ENCODE measurements around the gene RAB25. TPM values are rescaled to one million over a fixed set of nuclear protein-coding genes. Genes with fewer than 3 reads are reported as not detected.
A peak's percentile ranks its signal among the peaks of the same experiment; 100 is the strongest.

Gene RAB25
- polyA plus RNA-seq, 1 donor from 2014 or later = 1.3 TPM

DNA sequence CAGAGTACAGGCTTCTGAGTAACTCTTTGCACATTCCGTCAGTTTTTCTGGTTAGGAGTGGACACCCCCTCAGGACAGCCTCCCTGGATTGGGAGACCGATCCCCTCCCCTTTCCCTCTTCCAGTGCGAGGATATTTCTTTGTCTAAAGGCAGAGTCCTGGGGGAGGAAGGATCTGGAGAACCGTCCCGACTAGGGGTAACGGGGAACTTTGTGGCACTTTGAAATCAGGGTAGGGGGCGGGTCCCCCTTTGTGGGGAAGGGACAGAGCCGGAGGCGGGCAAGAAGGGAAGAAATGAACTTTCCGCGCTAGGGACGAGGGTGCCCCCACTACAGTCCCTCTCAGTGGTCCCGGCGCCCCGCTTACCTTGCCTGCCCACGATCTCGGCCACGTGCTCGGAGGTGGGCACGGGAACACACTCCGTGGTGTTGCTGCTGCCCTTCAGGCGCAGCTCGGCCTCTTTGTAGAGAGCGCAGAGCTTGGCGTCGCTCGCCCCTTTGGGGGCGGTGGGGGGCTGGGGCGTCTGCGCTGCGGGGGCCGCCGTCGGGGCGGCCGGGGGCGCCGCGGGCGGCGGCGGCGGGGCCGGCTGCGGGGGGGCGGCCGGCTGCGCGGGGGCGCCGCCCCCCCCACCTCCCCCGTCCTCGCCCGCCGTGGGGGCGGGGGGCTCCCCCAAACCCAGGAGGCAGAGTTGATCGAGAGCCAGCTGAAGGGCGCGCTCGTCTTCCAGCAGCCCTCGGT lies 20.4 kb downstream of the RAB25 start:
- H3K9me3 ChIP-seq (ENCODE audit: low read length) = no peaks in the 10 kb centered on the region
- no peaks in the 10 kb centered on the region for H3K9me2 ChIP-seq (ENCODE audit: insufficient read depth, low read length)
- no peaks in the 10 kb centered on the region for H3K36me3 ChIP-seq (ENCODE audit: insufficient read depth, low read length)
- H3K79me2 ChIP-seq (replicated peaks; ENCODE audit: insufficient read depth, low read length) = peaks cover 95% of the 10 kb centered on the region
- H2AFZ ChIP-seq (ENCODE audit: low read depth, low read length) = no peak overlapping the region
- H3K27ac ChIP-seq (ENCODE audit: low read length) = peak overlapping the region; percentile 98
- H3K4me2 ChIP-seq (ENCODE audit: low read length) = peak overlapping the region; percentile 83
- H4K20me1 ChIP-seq (ENCODE audit: insufficient read depth) = peaks cover 42% of the 10 kb centered on the region
- H3K27me3 ChIP-seq (ENCODE audit: insufficient read depth, low read depth, low read length) = no peaks in the 10 kb centered on the region
- H3F3A ChIP-seq (ENCODE audit: insufficient read depth, low read length, poor library complexity, severe bottlenecking) = no peaks in the 10 kb centered on the region
- TF ChIP-seq RAD21 (conservative IDR thresholded peaks at IDR 0.05) (no peak), SMC3 (conservative IDR thresholded peaks at IDR 0.05; ENCODE audit: poor library complexity) (no peak), MXI1 (conservative IDR thresholded peaks at IDR 0.05; ENCODE audit: poor library complexity, severe bottlenecking) (peak; percentile 89), POLR2AphosphoS5 (IDR thresholded peaks at IDR 0.05) (peak; percentile 10), TAF1 (IDR thresholded peaks at IDR 0.05; ENCODE audit: low read depth) (no peak)
- TF ChIP-seq, protein P1, sequence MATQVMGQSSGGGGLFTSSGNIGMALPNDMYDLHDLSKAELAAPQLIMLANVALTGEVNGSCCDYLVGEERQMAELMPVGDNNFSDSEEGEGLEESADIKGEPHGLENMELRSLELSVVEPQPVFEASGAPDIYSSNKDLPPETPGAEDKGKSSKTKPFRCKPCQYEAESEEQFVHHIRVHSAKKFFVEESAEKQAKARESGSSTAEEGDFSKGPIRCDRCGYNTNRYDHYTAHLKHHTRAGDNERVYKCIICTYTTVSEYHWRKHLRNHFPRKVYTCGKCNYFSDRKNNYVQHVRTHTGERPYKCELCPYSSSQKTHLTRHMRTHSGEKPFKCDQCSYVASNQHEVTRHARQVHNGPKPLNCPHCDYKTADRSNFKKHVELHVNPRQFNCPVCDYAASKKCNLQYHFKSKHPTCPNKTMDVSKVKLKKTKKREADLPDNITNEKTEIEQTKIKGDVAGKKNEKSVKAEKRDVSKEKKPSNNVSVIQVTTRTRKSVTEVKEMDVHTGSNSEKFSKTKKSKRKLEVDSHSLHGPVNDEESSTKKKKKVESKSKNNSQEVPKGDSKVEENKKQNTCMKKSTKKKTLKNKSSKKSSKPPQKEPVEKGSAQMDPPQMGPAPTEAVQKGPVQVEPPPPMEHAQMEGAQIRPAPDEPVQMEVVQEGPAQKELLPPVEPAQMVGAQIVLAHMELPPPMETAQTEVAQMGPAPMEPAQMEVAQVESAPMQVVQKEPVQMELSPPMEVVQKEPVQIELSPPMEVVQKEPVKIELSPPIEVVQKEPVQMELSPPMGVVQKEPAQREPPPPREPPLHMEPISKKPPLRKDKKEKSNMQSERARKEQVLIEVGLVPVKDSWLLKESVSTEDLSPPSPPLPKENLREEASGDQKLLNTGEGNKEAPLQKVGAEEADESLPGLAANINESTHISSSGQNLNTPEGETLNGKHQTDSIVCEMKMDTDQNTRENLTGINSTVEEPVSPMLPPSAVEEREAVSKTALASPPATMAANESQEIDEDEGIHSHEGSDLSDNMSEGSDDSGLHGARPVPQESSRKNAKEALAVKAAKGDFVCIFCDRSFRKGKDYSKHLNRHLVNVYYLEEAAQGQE (IDR thresholded peaks at IDR 0.05; ENCODE audit: borderline replicate concordance) = peak; percentile 15
- peak overlapping the region; percentile 99 for H3K9ac ChIP-seq (ENCODE audit: low read length)
- H3K4me3 ChIP-seq (ENCODE audit: low read length) = peak overlapping the region; percentile 93

DNA sequence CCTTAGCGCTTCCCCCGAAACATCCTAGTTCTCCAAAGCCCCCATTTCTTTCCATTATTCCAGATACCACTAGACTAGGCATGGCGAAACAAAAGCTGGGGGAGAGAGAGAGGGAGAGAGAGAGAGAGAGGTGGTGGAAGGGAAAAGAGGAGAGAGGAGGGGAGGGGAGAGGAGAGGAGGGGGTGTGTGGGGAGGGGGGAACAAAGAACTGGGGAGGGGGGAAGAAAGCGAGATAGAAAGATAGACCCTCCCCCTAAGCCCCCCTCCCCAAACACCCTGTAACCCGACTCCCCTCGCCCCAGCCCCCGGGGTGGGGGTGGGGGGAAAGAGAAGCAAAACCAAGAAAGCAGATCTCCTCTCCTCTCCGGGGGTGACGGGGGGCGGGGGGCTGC lies 21.0 kb downstream of the RAB25 start:
- Histone ChIP-seq H4K20me1 (ENCODE audit: insufficient read depth) (peaks cover 37% of the 10 kb centered on the region), H3K9me2 (ENCODE audit: insufficient read depth, low read length) (no peaks in the 10 kb centered on the region), H2AFZ (ENCODE audit: low read depth, low read length) (no peak overlapping the region), H3K79me2 (replicated peaks; ENCODE audit: insufficient read depth, low read length) (peaks cover 94% of the 10 kb centered on the region), H3K27me3 (ENCODE audit: insufficient read depth, low read depth, low read length) (no peaks in the 10 kb centered on the region), H3F3A (ENCODE audit: insufficient read depth, low read length, poor library complexity, severe bottlenecking) (no peaks in the 10 kb centered on the region), H3K9ac (ENCODE audit: low read length) (peak overlapping the region; percentile 99), H3K4me3 (ENCODE audit: low read length) (peak overlapping the region; percentile 93), H3K36me3 (ENCODE audit: insufficient read depth, low read length) (no peaks in the 10 kb centered on the region), H3K9me3 (ENCODE audit: low read length) (no peaks in the 10 kb centered on the region), H3K27ac (ENCODE audit: low read length) (peak overlapping the region; percentile 98), H3K4me2 (ENCODE audit: low read length) (no peak overlapping the region)
- no peak for TF ChIP-seq SMC3 (conservative IDR thresholded peaks at IDR 0.05; ENCODE audit: poor library complexity)
- TF ChIP-seq RAD21 (conservative IDR thresholded peaks at IDR 0.05) = no peak
- no peak for TF ChIP-seq TAF1 (IDR thresholded peaks at IDR 0.05; ENCODE audit: low read depth)

DNA sequence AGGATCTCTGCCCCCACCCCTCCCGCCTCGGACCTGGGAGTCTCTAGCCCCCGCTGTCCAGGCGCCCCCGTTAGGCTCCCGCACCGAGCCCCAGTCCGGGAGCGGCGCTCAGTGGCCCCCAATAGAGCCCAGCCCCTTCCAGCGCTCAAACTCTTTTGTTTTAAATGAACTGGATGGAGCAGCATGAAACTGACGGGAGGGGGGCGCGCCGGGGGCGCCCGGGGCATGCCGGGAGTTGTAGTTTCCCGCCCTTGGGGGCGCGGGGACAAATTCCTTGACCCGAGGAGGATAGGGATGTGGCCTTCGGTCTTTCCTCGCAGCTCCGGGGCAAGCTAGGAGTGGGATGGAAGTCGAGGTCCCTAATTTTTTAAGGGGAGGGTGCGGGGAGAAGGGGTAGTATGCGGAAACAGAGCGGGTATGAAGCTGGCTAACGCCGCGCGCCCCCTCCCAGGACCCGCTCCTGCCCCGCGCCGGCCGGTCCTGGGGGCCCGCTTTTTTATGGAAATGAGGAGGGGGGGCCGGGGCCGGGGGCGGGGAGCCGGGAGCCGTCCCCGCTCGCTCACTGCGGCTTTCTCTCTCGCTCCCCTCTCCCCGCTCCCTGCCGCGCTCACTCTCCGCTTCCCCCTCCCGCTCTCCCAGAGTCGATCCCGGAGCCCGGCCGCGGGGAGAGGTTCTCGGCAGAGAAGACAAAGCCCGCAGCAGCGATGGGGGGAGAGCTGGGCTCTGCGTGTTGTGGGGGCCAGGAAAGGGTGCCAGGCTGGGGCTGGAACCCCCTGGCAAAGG lies 21.5 kb downstream of the RAB25 start, which contains the start of gene MEX3A:
MEX3A (minus strand) TSS at position 157 of the 783 bp plus-strand sequence. CDS start 467 bp downstream, outside the sequence.
- no peaks in the 10 kb centered on the region for H3F3A ChIP-seq (ENCODE audit: insufficient read depth, low read length, poor library complexity, severe bottlenecking)
- H3K9ac ChIP-seq (ENCODE audit: low read length) = peak within 1 kb of the TSS; percentile 99
- peak within 1 kb of the TSS; percentile 65 for H2AFZ ChIP-seq (ENCODE audit: low read depth, low read length)
- H3K4me3 ChIP-seq (ENCODE audit: low read length) = peak within 1 kb of the TSS; percentile 93
- H3K4me2 ChIP-seq (ENCODE audit: low read length) = peak within 1 kb of the TSS; percentile 83
- H3K79me2 ChIP-seq (replicated peaks; ENCODE audit: insufficient read depth, low read length) = peaks cover 94% of the 10 kb centered on the region
- peak within 1 kb of the TSS; percentile 98 for H3K27ac ChIP-seq (ENCODE audit: low read length)
- peaks cover 31% of the 10 kb centered on the region for H4K20me1 ChIP-seq (ENCODE audit: insufficient read depth)
- no peaks in the 10 kb centered on the region for H3K36me3 ChIP-seq (ENCODE audit: insufficient read depth, low read length)
- TF ChIP-seq POLR2AphosphoS5 (IDR thresholded peaks at IDR 0.05) = peak; percentile 90
- peak; percentile 86 for TF ChIP-seq MXI1 (conservative IDR thresholded peaks at IDR 0.05; ENCODE audit: poor library complexity, severe bottlenecking)
- TF ChIP-seq TAF1 (IDR thresholded peaks at IDR 0.05; ENCODE audit: low read depth) = peak; percentile 90
- no peak for TF ChIP-seq SMC3 (conservative IDR thresholded peaks at IDR 0.05; ENCODE audit: poor library complexity)
- TF ChIP-seq, protein P1 (IDR thresholded peaks at IDR 0.05; ENCODE audit: borderline replicate concordance) = peak; percentile 65
- TF ChIP-seq EP300 (conservative IDR thresholded peaks at IDR 0.05; ENCODE audit: poor library complexity, severe bottlenecking) = peak; percentile 40
- no peak for TF ChIP-seq RAD21 (conservative IDR thresholded peaks at IDR 0.05)
- TF ChIP-seq EZH2 (IDR thresholded peaks at IDR 0.05; ENCODE audit: borderline replicate concordance, insufficient read depth, low read length, poor library complexity, severe bottlenecking) = no peak
- H3K27me3 ChIP-seq (ENCODE audit: insufficient read depth, low read depth, low read length) = no peaks in the 10 kb centered on the region
- no peaks in the 10 kb centered on the region for H3K9me2 ChIP-seq (ENCODE audit: insufficient read depth, low read length)
- no peaks in the 10 kb centered on the region for H3K9me3 ChIP-seq (ENCODE audit: low read length)
